RWPE2 (cell line): ENCODE results near the gene PDE7B.

Experiments
- ATAC-seq: fragments of 200-7000 bp; cut with Tn5 transposase; 3 replicates; pipeline ENCODE4 v1.9.1; 2021; ENCODE audit warnings: low read depth
- DNase-seq: peaks from one replicate; pipeline ENCODE4 v3.0.0-alpha.2; 2020; ENCODE audit warnings: low spot score
- H3K27ac ChIP-seq: fragments of 450-650 bp; 2 replicates; pipeline ENCODE4 v1.5.1; 2017; ENCODE audit warnings: mild to moderate bottlenecking; ENCODE audit not compliant: poor library complexity, severe bottlenecking
- H3K27me3 ChIP-seq: fragments of 250-450 bp; sonication (Bioruptor Pico); 2 replicates; pipeline ENCODE4 v1.5.1; 2021; ENCODE audit warnings: mild to moderate bottlenecking, moderate library complexity; ENCODE audit not compliant: insufficient read depth, poor library complexity, severe bottlenecking
- H3K36me3 ChIP-seq: fragments of 250-450 bp; sonication (Bioruptor Pico); 2 replicates; pipeline ENCODE4 v1.5.1; 2020; ENCODE audit warnings: low read depth, mild to moderate bottlenecking, moderate library complexity
- H3K4me1 ChIP-seq: fragments of 250-450 bp; sonication (Bioruptor Pico); 2 replicates; pipeline ENCODE4 v1.5.1; 2021; ENCODE audit warnings: mild to moderate bottlenecking, moderate library complexity; ENCODE audit not compliant: insufficient read depth, poor library complexity, severe bottlenecking
- H3K4me3 ChIP-seq: fragments of 250-450 bp; sonication (Bioruptor Pico); 2 replicates; pipeline ENCODE4 v1.5.1; 2021; ENCODE audit warnings: mild to moderate bottlenecking, moderate library complexity; ENCODE audit not compliant: severe bottlenecking
- H3K9me3 ChIP-seq: fragments of 250-450 bp; sonication (Bioruptor Pico); 2 replicates; pipeline ENCODE4 v1.5.1; 2021; ENCODE audit warnings: mild to moderate bottlenecking, moderate library complexity; ENCODE audit not compliant: severe bottlenecking
- CTCF ChIP-seq: fragments of 450-650 bp; IDR thresholded peaks from one replicate; pipeline ENCODE4 v1.5.1; 2017; ENCODE audit warnings: mild to moderate bottlenecking, moderate library complexity; ENCODE audit not compliant: poor library complexity, severe bottlenecking

The PDE7B gene

GRCh38 chr6:135936606-135937005 lies 85.1 kb downstream of the PDE7B start:
- ATAC-seq (peak; percentile 88), DNase-seq (peak; percentile 68)
- no peak overlapping the region for H3K4me3 ChIP-seq
- H3K4me1 ChIP-seq = peaks cover 33% of the 10 kb centered on the region
- peak overlapping the region; percentile 98 for H3K27ac ChIP-seq
- H3K27me3 ChIP-seq = no peaks in the 10 kb centered on the region
- no peaks in the 10 kb centered on the region for H3K36me3 ChIP-seq
- no peak for TF ChIP-seq CTCF
- no peaks in the 10 kb centered on the region for H3K9me3 ChIP-seq

- ATAC-seq (no peak), DNase-seq (no peak)
- H3K9me3 ChIP-seq = no peaks in the 10 kb centered on the region
- no peaks in the 10 kb centered on the region for H3K27me3 ChIP-seq
- peaks cover 33% of the 10 kb centered on the region for H3K4me1 ChIP-seq
- H3K4me3 ChIP-seq = no peak overlapping the region
- no peak for TF ChIP-seq CTCF
- peak overlapping the region; percentile 98 for H3K27ac ChIP-seq
- H3K36me3 ChIP-seq = no peaks in the 10 kb centered on the region
These were observed 85.6 kb downstream of the PDE7B start for GRCh38 chr6:135937106-135937505.

GRCh38 chr6:135938576-135939207 lies 87.2 kb downstream of the PDE7B start:
- ATAC-seq (no peak), DNase-seq (no peak)
- H3K36me3 ChIP-seq = no peaks in the 10 kb centered on the region
- H3K27ac ChIP-seq = no peak overlapping the region
- TF ChIP-seq CTCF = peak; percentile 44
- H3K4me3 ChIP-seq = no peak overlapping the region
- no peaks in the 10 kb centered on the region for H3K27me3 ChIP-seq
- peaks cover 22% of the 10 kb centered on the region for H3K4me1 ChIP-seq
- H3K9me3 ChIP-seq = no peaks in the 10 kb centered on the region

- ATAC-seq (no peak), DNase-seq (no peak)
- Histone ChIP-seq H3K4me1 (peaks cover 22% of the 10 kb centered on the region), H3K27me3 (no peaks in the 10 kb centered on the region), H3K4me3 (no peak overlapping the region), H3K9me3 (no peaks in the 10 kb centered on the region), H3K27ac (no peak overlapping the region), H3K36me3 (no peaks in the 10 kb centered on the region)
- no peak for TF ChIP-seq CTCF
These were observed 87.7 kb downstream of the PDE7B start for GRCh38 chr6:135939208-135939591.

GRCh38 chr6:135940616-135941167 lies 89.2 kb downstream of the PDE7B start:
- DNase-seq = no peak
- H3K27me3 ChIP-seq = no peaks in the 10 kb centered on the region
- peaks cover 16% of the 10 kb centered on the region for H3K4me1 ChIP-seq
- H3K4me3 ChIP-seq = no peak overlapping the region
- H3K27ac ChIP-seq = no peak overlapping the region
- no peak for TF ChIP-seq CTCF
- no peaks in the 10 kb centered on the region for H3K9me3 ChIP-seq
- H3K36me3 ChIP-seq = no peaks in the 10 kb centered on the region
- no peak for ATAC-seq
